HepG2 (cell line): ENCODE measurements around the gene ENTHD1. TPM values are rescaled to one million over a fixed set of nuclear protein-coding genes. Genes with fewer than 3 reads are reported as not detected.

Experiments used
- ATAC-seq: fragments of 200-7000 bp; cut with Tn5 transposase; 3 replicates; pipeline ENCODE4 v1.9.1; 2020; ENCODE audit warnings: mild to moderate bottlenecking, moderate library complexity
- BruUV-seq: library from RNA; stranded (reverse); fragments of 400-500 nt; replicated peaks from 2 replicates; lab custom pipeline; 2021; lab: Mats Ljungman, UMichigan
- CTCF ChIA-PET: fragments of 300-600 bp; formaldehyde crosslinking; extraction: SDS; loops from one replicate; lab custom pipeline; 2021; ENCODE audit warnings: low total read pairs, inconsistent platforms, low intra/inter-chr PET ratio; lab: Yijun Ruan, JAX
- POLR2A ChIA-PET: fragments of 350-600 bp; sonication (Branson Sonifier 250); formaldehyde crosslinking; loops from one replicate; lab custom pipeline; 2020; ENCODE audit warnings: antibody characterized with exemption, inconsistent platforms; lab: Yijun Ruan, JAX
- DNase-seq: peaks from one replicate; pipeline ENCODE4 v3.0.0-alpha.2; 2015; ENCODE audit warnings: low spot score
- FAIRE-seq: peaks from 3 replicates; lab custom pipeline; 2011; peaks lifted over from hg19 to GRCh38; lab: Jason Lieb, UNC
- H2AFZ ChIP-seq: one replicate; pipeline ENCODE4 v1.6.1; 2011; ENCODE audit warnings: low read length, inconsistent platforms
- H3K27ac ChIP-seq: fragments of 300-600 bp; 3 replicates; pipeline ENCODE4 v1.8.0; 2011; ENCODE audit warnings: mixed run types, mild to moderate bottlenecking, mixed read lengths, low read length, inconsistent platforms; ENCODE audit not compliant: insufficient read depth; ENCODE audit errors: extremely low read length
- H3K27me3 ChIP-seq, 2 experiments: fragments of 200-600 bp in 1 of 2; 2 replicates in 1 of 2; 3 replicates in 1 of 2; pipeline versions ENCODE4 v1.6.0 to v1.8.0; 2011; ENCODE audit warnings: low read length in 2 of 2, mild to moderate bottlenecking in 2 of 2, moderate library complexity in 2 of 2, inconsistent platforms in 1 of 2; ENCODE audit not compliant: insufficient read depth in 2 of 2, control insufficient read depth in 1 of 2
- H3K36me3 ChIP-seq, 2 experiments: fragments of 200-600 bp in 1 of 2; replicated peaks in 1 of 2; 2 replicates in 1 of 2; 3 replicates in 1 of 2; pipeline versions ENCODE4 v1.5.1 to v1.8.0; 2011; ENCODE audit warnings: low read length in 2 of 2, inconsistent platforms in 1 of 2; ENCODE audit not compliant: insufficient read depth in 2 of 2, control insufficient read depth in 1 of 2
- H3K4me1 ChIP-seq: 2 replicates; pipeline ENCODE4 v1.5.1; 2012; ENCODE audit warnings: low read length, inconsistent platforms; ENCODE audit not compliant: insufficient read depth
- H3K4me2 ChIP-seq: 2 replicates; pipeline ENCODE4 v1.6.0; 2011; ENCODE audit warnings: low read depth, low read length, inconsistent platforms
- H3K4me3 ChIP-seq, 3 experiments: fragments of 200-600 bp in 1 of 3; sonication (generic), shearing (Covaris generic) in 1 of 3; replicated peaks in 1 of 3; 2 replicates each; pipeline ENCODE4 v1.5.1; 2011 to 2016; ENCODE audit warnings: low read length in 3 of 3, inconsistent platforms in 2 of 3, low read depth in 2 of 3, mild to moderate bottlenecking in 2 of 3, control low read depth in 1 of 3, mixed read lengths in 1 of 3; ENCODE audit not compliant: insufficient read depth in 1 of 3
- H3K79me2 ChIP-seq: one replicate; pipeline ENCODE4 v1.6.1; 2011; ENCODE audit warnings: low read length, inconsistent platforms; ENCODE audit not compliant: insufficient read depth
- H3K9ac ChIP-seq: 2 replicates; pipeline ENCODE4 v1.6.0; 2011; ENCODE audit warnings: mild to moderate bottlenecking, low read depth, low read length, inconsistent platforms; ENCODE audit not compliant: insufficient read depth
- H3K9me3 ChIP-seq: 2 replicates; pipeline ENCODE4 v1.5.1; 2012; ENCODE audit warnings: mild to moderate bottlenecking, low read length
- H4K20me1 ChIP-seq: 2 replicates; pipeline ENCODE4 v1.6.0; 2011; ENCODE audit warnings: inconsistent platforms, mild to moderate bottlenecking, low read length, moderate library complexity; ENCODE audit not compliant: insufficient read depth
- CEBPB ChIP-seq: IDR thresholded peaks from 2 replicates; pipeline ENCODE4 v1.6.1; 2011; ENCODE audit warnings: low read depth, low read length, improper control_type of control experiment, borderline replicate concordance
- HCFC1 ChIP-seq: fragments of 150-350 bp; IDR thresholded peaks from 2 replicates; pipeline ENCODE4 v1.6.1; 2014; ENCODE audit warnings: low read depth, low read length
- NFE2L1 ChIP-seq: sonication (generic); formaldehyde crosslinking; IDR thresholded peaks from 2 replicates; pipeline ENCODE4 v1.4.0; 2020; ENCODE audit warnings: missing genetic modification reagents, mild to moderate bottlenecking, borderline replicate concordance
- RELA ChIP-seq: sonication (generic); formaldehyde crosslinking; IDR thresholded peaks from 2 replicates; pipeline ENCODE4 v1.4.0; 2020; ENCODE audit warnings: missing genetic modification reagents
- SAP130 ChIP-seq: IDR thresholded peaks from 2 replicates; pipeline ENCODE4 v1.6.1; 2016; ENCODE audit warnings: low read depth
- ZNF496 ChIP-seq: sonication (generic); formaldehyde crosslinking; IDR thresholded peaks from 2 replicates; pipeline ENCODE4 v1.8.1; 2023; ENCODE audit warnings: mild to moderate bottlenecking, moderate library complexity, missing genetic modification reagents; ENCODE audit not compliant: insufficient replicate concordance
- ZNF766 ChIP-seq: sonication (generic); formaldehyde crosslinking; IDR thresholded peaks from 2 replicates; pipeline ENCODE4 v1.5.0; 2020; ENCODE audit warnings: missing genetic modification reagents, borderline replicate concordance
- ZSCAN22 ChIP-seq: sonication (generic); formaldehyde crosslinking; IDR thresholded peaks from 2 replicates; pipeline ENCODE4 v1.4.0; 2020; ENCODE audit warnings: mild to moderate bottlenecking, missing genetic modification reagents
- WGBS: methylation state at CpG from one replicate; pipeline ENCODE4 v1.1.6; 2017; ENCODE audit warnings: low lambda C conversion rate; 5-methylcytosine and 5-hydroxymethylcytosine counted together
- in situ Hi-C: cut with HindIII; loops from 2 replicates; pipeline ENCODE4 v1.10.0; 2017; ENCODE audit warnings: low pct_unique_long_range_greater_than_20kb; ENCODE audit not compliant: extremely low pct_ligation_motif_present
- intact Hi-C: fragments of 100-400 bp; cut with micrococcal nuclease; formaldehyde crosslinking; loops from one replicate; pipeline ENCODE4 v1.10.0; 2022; ENCODE audit not compliant: unreplicated experiment
- polyA plus RNA-seq, 8 experiments: library from polyadenylated mRNA; depleted of rRNA in 3 of 8; stranded (reverse) in 7 of 8; unstranded in 1 of 8; fragments of >200 nt; fragmentation: Illumina TruSeq in 4 of 8; extraction: Trizol in 4 of 8; gene quantifications; 2 replicates each; pipeline versions ENCODE4 v1.2.1 to v1.2.3, GENCODE V29; 2011 to 2016; ENCODE audit warnings: low read depth in 4 of 8, missing spikeins in 1 of 8, mixed read lengths in 1 of 8; ENCODE audit not compliant: insufficient read depth in 1 of 8
- total RNA-seq, 5 experiments: library from RNA; depleted of rRNA; stranded (reverse); fragments of >200 nt; fragmentation: Illumina TruSeq; extraction: Trizol; gene quantifications; 2 replicates each; pipeline ENCODE4 v1.2.3, GENCODE V29; 2016; ENCODE audit warnings: low read depth in 1 of 5
- TF ChIP-seq, protein P1 (sequence below): sonication (generic); formaldehyde crosslinking; IDR thresholded peaks from 2 replicates; pipeline ENCODE4 v1.4.0; 2020; ENCODE audit warnings: mild to moderate bottlenecking, missing genetic modification reagents
- TF ChIP-seq, protein P2 (sequence below): sonication (generic); formaldehyde crosslinking; IDR thresholded peaks from 2 replicates; pipeline ENCODE4 v1.4.0; 2020; ENCODE audit warnings: mild to moderate bottlenecking, missing genetic modification reagents
- TF ChIP-seq, protein P3 (sequence below): sonication (generic); formaldehyde crosslinking; IDR thresholded peaks from 2 replicates; pipeline ENCODE4 v1.8.1; 2023; ENCODE audit warnings: missing genetic modification reagents, inconsistent platforms, borderline replicate concordance

The ENTHD1 gene
- total and polyA plus RNA-seq, 2 of the 13 experiments (the other 11 are each of a cell fraction or from before 2014, with no cell fraction given): not detected

DNA sequence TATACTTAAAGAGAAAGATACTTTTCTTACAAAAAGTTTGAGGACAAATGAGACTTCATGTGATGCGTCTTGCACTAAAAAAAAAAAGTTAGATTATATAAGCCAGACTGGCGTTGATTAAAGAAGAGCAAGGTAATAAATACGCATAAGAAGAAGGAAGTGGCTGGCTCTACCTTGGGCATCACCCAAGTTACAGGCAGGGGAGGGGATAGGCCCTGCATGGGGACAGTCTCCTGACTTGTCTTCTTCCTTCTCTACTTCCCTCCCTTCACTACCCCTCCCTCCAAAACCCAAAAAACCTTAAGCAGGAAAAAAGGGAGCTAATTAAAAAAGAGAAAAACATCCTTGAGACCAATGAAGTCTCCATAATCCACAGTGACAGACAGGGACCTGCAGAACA, 44.3 kb upstream of the ENTHD1 start:
- BruUV-seq: no TSS peak
- 8% methylated on average over 3 of the region's 3 CpGs for WGBS
- ChIA-PET POLR2A (no interaction called here), CTCF (no interaction called here)
- FAIRE-seq (no peak), DNase-seq (no peak), ATAC-seq (no peak)
- Histone ChIP-seq H3K36me3 (no peaks in the 10 kb centered on the region), H4K20me1 (no peaks in the 10 kb centered on the region), H3K4me1 (peaks cover 14% of the 10 kb centered on the region; the same call in 1 of the 2 replicates), H3K9ac (no peak overlapping the region), H3K4me3 (no peak overlapping the region), H3K27me3 (peaks cover 0 to 31% of the 10 kb centered on the region in 2 experiments; a peak in 3 of 5 replicates), H3K27ac (no peak overlapping the region), H2AFZ (no peak overlapping the region), H3K4me2 (no peak overlapping the region), H3K9me3 (no peaks in the 10 kb centered on the region), H3K79me2 (no peaks in the 10 kb centered on the region)
- in situ Hi-C loops: no loop called here
- intact Hi-C loops: no loop called here
- TF ChIP-seq, protein P1, sequence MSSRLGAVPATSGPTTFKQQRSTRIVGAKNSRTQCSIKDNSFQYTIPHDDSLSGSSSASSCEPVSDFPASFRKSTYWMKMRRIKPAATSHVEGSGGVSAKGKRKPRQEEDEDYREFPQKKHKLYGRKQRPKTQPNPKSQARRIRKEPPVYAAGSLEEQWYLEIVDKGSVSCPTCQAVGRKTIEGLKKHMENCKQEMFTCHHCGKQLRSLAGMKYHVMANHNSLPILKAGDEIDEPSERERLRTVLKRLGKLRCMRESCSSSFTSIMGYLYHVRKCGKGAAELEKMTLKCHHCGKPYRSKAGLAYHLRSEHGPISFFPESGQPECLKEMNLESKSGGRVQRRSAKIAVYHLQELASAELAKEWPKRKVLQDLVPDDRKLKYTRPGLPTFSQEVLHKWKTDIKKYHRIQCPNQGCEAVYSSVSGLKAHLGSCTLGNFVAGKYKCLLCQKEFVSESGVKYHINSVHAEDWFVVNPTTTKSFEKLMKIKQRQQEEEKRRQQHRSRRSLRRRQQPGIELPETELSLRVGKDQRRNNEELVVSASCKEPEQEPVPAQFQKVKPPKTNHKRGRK (CRISPR knock-in tag): no peak
- TF ChIP-seq SAP130 (CRISPR knock-in tag): no peak
- TF ChIP-seq NFE2L1: no peak
- TF ChIP-seq, protein P2, sequence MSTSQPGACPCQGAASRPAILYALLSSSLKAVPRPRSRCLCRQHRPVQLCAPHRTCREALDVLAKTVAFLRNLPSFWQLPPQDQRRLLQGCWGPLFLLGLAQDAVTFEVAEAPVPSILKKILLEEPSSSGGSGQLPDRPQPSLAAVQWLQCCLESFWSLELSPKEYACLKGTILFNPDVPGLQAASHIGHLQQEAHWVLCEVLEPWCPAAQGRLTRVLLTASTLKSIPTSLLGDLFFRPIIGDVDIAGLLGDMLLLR: no peak
- TF ChIP-seq ZNF496: no peak
- TF ChIP-seq CEBPB: no peak
- TF ChIP-seq RELA: no peak
- no peak for TF ChIP-seq ZSCAN22 (CRISPR knock-in tag)
- no peak for TF ChIP-seq ZNF766 (CRISPR knock-in tag)
- TF ChIP-seq, protein P3, sequence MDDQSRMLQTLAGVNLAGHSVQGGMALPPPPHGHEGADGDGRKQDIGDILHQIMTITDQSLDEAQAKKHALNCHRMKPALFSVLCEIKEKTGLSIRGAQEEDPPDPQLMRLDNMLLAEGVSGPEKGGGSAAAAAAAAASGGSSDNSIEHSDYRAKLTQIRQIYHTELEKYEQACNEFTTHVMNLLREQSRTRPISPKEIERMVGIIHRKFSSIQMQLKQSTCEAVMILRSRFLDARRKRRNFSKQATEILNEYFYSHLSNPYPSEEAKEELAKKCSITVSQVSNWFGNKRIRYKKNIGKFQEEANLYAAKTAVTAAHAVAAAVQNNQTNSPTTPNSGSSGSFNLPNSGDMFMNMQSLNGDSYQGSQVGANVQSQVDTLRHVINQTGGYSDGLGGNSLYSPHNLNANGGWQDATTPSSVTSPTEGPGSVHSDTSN (CRISPR knock-in tag): no peak
- TF ChIP-seq HCFC1: no peak
